ENCODE measurements around the gene MMP3.

Gene MMP3

DNA sequence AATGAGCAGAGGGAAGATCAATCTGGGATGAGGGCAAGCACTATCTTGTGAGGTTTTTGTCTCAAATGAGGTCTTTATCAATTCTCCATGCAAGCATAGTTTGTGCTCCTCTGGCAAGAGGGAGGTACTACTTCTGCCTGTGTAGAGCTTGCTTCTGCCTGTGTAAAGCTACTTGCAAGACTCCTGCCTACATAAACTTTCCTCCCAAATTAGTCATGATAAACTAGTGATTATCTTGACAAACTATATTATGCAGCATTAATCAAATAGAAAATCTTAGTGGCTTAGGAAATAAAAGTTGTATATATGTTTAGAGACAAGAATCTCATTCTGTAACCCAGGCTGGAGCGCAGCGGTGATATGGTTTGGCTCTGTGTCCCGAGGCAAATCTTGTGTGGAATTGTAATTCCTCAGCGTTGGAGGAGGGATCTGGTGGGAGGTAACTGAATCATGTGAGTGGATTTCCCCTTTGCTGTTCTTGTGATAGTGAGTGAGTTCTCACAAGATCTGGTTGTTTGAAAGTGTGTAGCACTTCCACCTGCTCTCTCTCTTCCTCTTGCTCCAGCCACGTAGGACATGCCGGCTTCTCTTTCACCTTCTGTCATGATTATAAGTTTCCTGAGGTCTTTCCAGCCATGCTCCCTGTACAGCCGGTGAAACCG, 54.9 kb downstream of the MMP3 start:
- no peak for DNase-seq

Measured in activated CD8-positive, alpha-beta memory T cell treated with anti-CD3 and anti-CD28 coated beads for 24 hours (primary cell).